ENCODE data around the gene RNASE12.

Gene RNASE12

GRCh38 chr14:20610002-20610765 is 19.0 kb upstream of the RNASE12 start (continued):
- TF ChIP-seq ZNF692 (tag by site-specific recombination; IDR thresholded peaks at IDR 0.05) (peak; percentile 75), ZNF610 (tag by site-specific recombination; IDR thresholded peaks at IDR 0.05; ENCODE audit: borderline replicate concordance) (peak; percentile 65), ZNF398 (tag by site-specific recombination; IDR thresholded peaks at IDR 0.05) (peak; percentile 40), ZNF404 (tag by site-specific recombination; IDR thresholded peaks at IDR 0.05) (no peak), ZNF239 (tag by site-specific recombination; IDR thresholded peaks at IDR 0.05) (no peak), KLF8 (tag by site-specific recombination; IDR thresholded peaks at IDR 0.05) (peak; percentile 88), ZNF274 (IDR thresholded peaks at IDR 0.05; ENCODE audit: low read length) (no peak), ZNF274 (tag by site-specific recombination; IDR thresholded peaks at IDR 0.05; ENCODE audit: borderline replicate concordance) (no peak), KLF9 (tag by site-specific recombination; IDR thresholded peaks at IDR 0.05; ENCODE audit: low read depth) (no peak), ATF2 (tag by site-specific recombination; IDR thresholded peaks at IDR 0.05; ENCODE audit: low read depth) (no peak), ZNF2 (tag by site-specific recombination; IDR thresholded peaks at IDR 0.05) (peak; percentile 70; the same call in 1 of the 2 replicates), ZNF510 (tag by site-specific recombination; IDR thresholded peaks at IDR 0.05; ENCODE audit: insufficient replicate concordance) (no peak), ZFP41 (tag by site-specific recombination; IDR thresholded peaks at IDR 0.05; ENCODE audit: borderline replicate concordance) (no peak), PRDM6 (tag by site-specific recombination; IDR thresholded peaks at IDR 0.05) (peak; percentile 10; the same call in 1 of the 2 replicates), ZNF184 (tag by site-specific recombination; IDR thresholded peaks at IDR 0.05) (peak; percentile 56; the same call in 1 of the 2 replicates), GLIS1 (tag by site-specific recombination; IDR thresholded peaks at IDR 0.05) (no peak), ZNF146 (tag by site-specific recombination; IDR thresholded peaks at IDR 0.05) (0 out of 2 replicates have a peak, but pooled peaks have one; percentile 3), ZNF416 (tag by site-specific recombination; IDR thresholded peaks at IDR 0.05) (no peak), ZNF37A (tag by site-specific recombination; IDR thresholded peaks at IDR 0.05) (0 out of 2 replicates have a peak, but pooled peaks have one; percentile 45), KLF10 (tag by site-specific recombination; IDR thresholded peaks at IDR 0.05) (peak; percentile 59; the same call in 1 of the 2 replicates), KLF7 (tag by site-specific recombination; IDR thresholded peaks at IDR 0.05; ENCODE audit: borderline replicate concordance) (peak; percentile 54; the same call in 1 of the 2 replicates), ZBTB6 (tag by site-specific recombination; IDR thresholded peaks at IDR 0.05) (peak; percentile 85), HOXD13 (CRISPR knock-in tag; IDR thresholded peaks at IDR 0.05; ENCODE audit: borderline replicate concordance) (no peak), CTCF (tag by site-specific recombination; IDR thresholded peaks at IDR 0.05) (no peak), ZNF768 (tag by site-specific recombination; IDR thresholded peaks at IDR 0.05) (no peak), ZBTB26 (tag by site-specific recombination; optimal IDR thresholded peaks at IDR 0.05) (peak; percentile 62), ZNF654 (tag by site-specific recombination; IDR thresholded peaks at IDR 0.05; ENCODE audit: low read depth) (peak; percentile 24; the same call in 1 of the 2 replicates), ZNF621 (tag by site-specific recombination; IDR thresholded peaks at IDR 0.05) (no peak), ZNF777 (tag by site-specific recombination; IDR thresholded peaks at IDR 0.05; ENCODE audit: borderline replicate concordance) (no peak; the same call in 1 of the 2 replicates)

Measured in HEK293 (cell line).